Type B pancreatic cell (in vitro differentiated cells): ENCODE measurements around the gene KRTAP1-1. TPM values are rescaled to one million over a fixed set of nuclear protein-coding genes. Genes with fewer than 3 reads are reported as not detected.
"Not testable (repeated sequence)": the region's sequence is repeated elsewhere in the genome, so short reads cannot be mapped to it uniquely, and the experiment has no call there.

Experiments
- DNase-seq: peaks from one replicate; pipeline ENCODE4 v3.0.0; 2021; ENCODE audit warnings: mixed read lengths; ENCODE audit not compliant: unreplicated experiment; ENCODE audit errors: extremely low spot score
- H3K27ac Mint-ChIP-seq: 2 replicates; pipeline ENCODE4 v1.8.0; 2021; ENCODE audit warnings: mild to moderate bottlenecking, mixed read lengths
- H3K27me3 Mint-ChIP-seq: 2 replicates; pipeline ENCODE4 v1.8.0; 2021; ENCODE audit warnings: mixed read lengths
- H3K36me3 Mint-ChIP-seq: 2 replicates; pipeline ENCODE4 v1.8.0; 2021; ENCODE audit warnings: mixed read lengths
- H3K4me1 Mint-ChIP-seq: one replicate; pipeline ENCODE4 v1.8.0; 2021; ENCODE audit warnings: mixed read lengths; ENCODE audit not compliant: unreplicated experiment
- H3K4me3 Mint-ChIP-seq: 2 replicates; pipeline ENCODE4 v1.8.0; 2021; ENCODE audit warnings: mild to moderate bottlenecking, mixed read lengths
- H3K9me3 Mint-ChIP-seq: 2 replicates; pipeline ENCODE4 v1.8.0; 2021; ENCODE audit warnings: mixed read lengths
- total RNA-seq: library from RNA; stranded (reverse); gene quantifications from 2 replicates; pipeline ENCODE4 v1.2.1, GENCODE V29; 2021; ENCODE audit warnings: low replicate concordance
- TF ChIP-seq, protein P1 (sequence below): fragments of 200-600 bp; sonication (generic); conservative IDR thresholded peaks from 2 replicates; pipeline ENCODE4 v1.5.0; 2021; ENCODE audit warnings: antibody characterized with exemption, mild to moderate bottlenecking

Gene KRTAP1-1
- total RNA-seq, 1 donor from 2014 or later, result not detected

DNA sequence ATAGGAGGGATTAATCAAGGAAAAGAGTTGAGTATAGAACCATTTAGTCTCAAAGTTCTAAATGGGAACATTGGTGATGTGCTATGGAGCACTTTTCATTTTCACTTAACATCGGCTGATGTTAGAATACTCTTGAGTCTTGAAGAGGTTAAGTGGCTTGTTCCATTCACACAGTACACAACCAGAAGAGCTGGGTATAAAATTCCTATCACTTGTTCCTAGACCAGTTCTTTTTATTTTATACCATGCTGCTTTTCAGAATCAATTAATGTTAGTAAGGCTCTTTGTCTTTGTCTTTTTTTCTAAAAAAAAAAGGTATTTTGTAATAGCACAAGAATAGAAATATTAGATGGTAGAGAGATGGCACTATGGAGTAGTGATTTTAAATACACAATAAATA is 1.7 kb upstream of the KRTAP1-1 start:
- H3K4me1 Mint-ChIP-seq, result no peaks in the 10 kb centered on the region
- TF ChIP-seq, protein P1, sequence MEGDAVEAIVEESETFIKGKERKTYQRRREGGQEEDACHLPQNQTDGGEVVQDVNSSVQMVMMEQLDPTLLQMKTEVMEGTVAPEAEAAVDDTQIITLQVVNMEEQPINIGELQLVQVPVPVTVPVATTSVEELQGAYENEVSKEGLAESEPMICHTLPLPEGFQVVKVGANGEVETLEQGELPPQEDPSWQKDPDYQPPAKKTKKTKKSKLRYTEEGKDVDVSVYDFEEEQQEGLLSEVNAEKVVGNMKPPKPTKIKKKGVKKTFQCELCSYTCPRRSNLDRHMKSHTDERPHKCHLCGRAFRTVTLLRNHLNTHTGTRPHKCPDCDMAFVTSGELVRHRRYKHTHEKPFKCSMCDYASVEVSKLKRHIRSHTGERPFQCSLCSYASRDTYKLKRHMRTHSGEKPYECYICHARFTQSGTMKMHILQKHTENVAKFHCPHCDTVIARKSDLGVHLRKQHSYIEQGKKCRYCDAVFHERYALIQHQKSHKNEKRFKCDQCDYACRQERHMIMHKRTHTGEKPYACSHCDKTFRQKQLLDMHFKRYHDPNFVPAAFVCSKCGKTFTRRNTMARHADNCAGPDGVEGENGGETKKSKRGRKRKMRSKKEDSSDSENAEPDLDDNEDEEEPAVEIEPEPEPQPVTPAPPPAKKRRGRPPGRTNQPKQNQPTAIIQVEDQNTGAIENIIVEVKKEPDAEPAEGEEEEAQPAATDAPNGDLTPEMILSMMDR, result no peak
- H3K27me3 Mint-ChIP-seq, result no peaks in the 10 kb centered on the region
- no peak overlapping the region for H3K27ac Mint-ChIP-seq
- peaks cover 5% of the 10 kb centered on the region for H3K9me3 Mint-ChIP-seq
- H3K36me3 Mint-ChIP-seq, result no peaks in the 10 kb centered on the region
- no peak overlapping the region for H3K4me3 Mint-ChIP-seq
- no peak for DNase-seq

GRCh38 chr17:41037853-41038350 is 3.3 kb downstream of the KRTAP1-1 start:
- Mint-ChIP-seq H3K4me1 (no peaks in the 10 kb centered on the region), H3K27me3 (no peaks in the 10 kb centered on the region), H3K9me3 (no peaks in the 10 kb centered on the region), H3K36me3 (no peaks in the 10 kb centered on the region), H3K27ac (no peak overlapping the region), H3K4me3 (no peak overlapping the region)
- DNase-seq, result no peak
- TF ChIP-seq, protein P1, result no peak

- H3K9me3 Mint-ChIP-seq, result not testable (repeated sequence)
Measured at GRCh38 chr17:41034346-41034935, 6.8 kb downstream of the KRTAP1-1 start, which contains the start of gene KRTAP1-3. KRTAP1-3 (minus strand) TSS chr17:41034874; CDS start chr17:41034821, 53 bp downstream.

DNA sequence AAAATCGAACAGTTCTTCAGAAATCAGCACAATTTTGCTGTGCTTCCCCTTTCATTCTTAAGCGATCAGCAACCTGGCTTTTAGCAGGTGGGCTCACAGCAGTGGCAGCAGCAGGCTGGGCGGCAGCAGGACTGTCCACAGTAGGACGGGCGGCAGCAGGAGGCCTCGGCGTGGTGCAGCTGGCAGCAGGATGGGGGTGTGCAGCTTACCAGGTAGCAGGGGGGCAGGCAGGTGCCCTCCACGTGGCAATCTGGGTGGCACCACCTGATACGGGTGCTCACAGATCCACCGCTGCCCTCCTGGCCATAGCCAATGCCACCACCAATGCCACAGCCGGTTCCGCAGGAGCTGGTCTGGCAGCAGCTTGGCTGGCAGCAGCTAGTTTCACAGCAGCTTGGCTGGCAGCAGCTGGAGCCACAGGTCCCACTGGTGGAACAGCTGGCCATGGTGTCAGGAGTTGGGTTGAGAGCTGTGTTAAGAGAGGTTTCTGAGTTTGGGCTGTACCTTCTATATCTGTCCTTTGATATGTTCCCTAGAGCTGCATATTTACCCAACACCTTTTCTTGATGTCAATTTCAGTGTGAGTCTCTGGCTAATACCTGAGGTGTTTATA is 11.5 kb downstream of the KRTAP1-1 start, which contains the start of gene KRTAP1-4:
KRTAP1-4 (minus strand) TSS at position 563 of the 613 bp plus-strand sequence; CDS start at position 446, 117 bp downstream.
- Mint-ChIP-seq H3K27ac (no peak within 1 kb of the TSS), H3K4me3 (no peak within 1 kb of the TSS), H3K36me3 (no peaks in the 10 kb centered on the region), H3K4me1 (no peaks in the 10 kb centered on the region), H3K27me3 (no peaks in the 10 kb centered on the region), H3K9me3 (no peaks in the 10 kb centered on the region)
- DNase-seq, result no peak
- TF ChIP-seq, protein P1, result no peak

More at GRCh38 chr17:41034346-41034935, 6.8 kb downstream of the KRTAP1-1 start, which contains the start of gene KRTAP1-3:
- H3K36me3 Mint-ChIP-seq, H3K4me1 Mint-ChIP-seq, H3K27me3 Mint-ChIP-seq, H3K27ac Mint-ChIP-seq, DNase-seq, H3K4me3 Mint-ChIP-seq: not testable (repeated sequence)

DNA sequence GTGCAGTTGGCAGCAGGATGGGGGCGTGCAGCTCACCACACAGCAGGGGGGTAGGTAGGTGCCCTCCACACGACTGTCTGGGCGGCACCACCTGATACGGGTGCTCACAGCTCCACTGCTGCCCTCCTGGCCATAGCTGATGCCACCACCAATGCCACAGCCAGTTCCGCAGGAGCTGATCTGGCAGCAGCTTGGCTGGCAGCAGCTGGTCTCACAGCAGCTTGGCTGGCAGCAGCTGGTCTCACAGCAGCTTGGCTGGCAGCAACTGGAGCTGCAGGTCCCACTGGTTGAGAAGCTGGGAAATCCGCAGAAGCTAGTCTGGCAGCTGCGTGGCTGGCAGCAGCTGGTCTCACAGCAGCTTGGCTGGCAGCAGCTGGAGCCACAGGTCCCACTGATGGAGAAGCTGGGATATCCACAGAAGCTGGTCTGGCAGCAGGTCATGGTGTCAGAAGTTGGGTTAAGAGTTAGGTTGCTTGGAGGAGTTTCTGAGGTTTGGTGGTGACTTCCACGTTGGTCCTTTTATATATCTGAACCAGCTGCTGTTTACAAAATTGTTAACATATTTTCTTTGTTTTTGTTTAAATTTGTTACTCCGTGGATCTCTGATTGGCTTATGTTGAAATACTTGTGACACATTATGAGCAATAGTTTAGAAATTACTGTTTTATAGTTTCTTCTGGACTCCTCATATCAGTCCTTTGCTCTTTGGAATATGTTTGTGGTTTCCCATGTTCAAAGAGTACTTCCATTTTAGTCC is 14.4 kb downstream of the KRTAP1-1 start, which contains the start of gene KRTAP1-5:
KRTAP1-5 (minus strand) TSS at position 494 of the 757 bp plus-strand sequence; CDS start at position 441, 53 bp downstream.
- Mint-ChIP-seq H3K4me1 (no peaks in the 10 kb centered on the region), H3K9me3 (no peaks in the 10 kb centered on the region), H3K36me3 (peaks cover 3% of the 10 kb centered on the region), H3K27me3 (no peaks in the 10 kb centered on the region), H3K27ac (no peak within 1 kb of the TSS), H3K4me3 (no peak within 1 kb of the TSS)
- no peak for DNase-seq
- TF ChIP-seq, protein P1, result no peak
